A549 (cell line): ENCODE measurements around the gene PRKCE. TPM values are rescaled to one million over a fixed set of nuclear protein-coding genes. Genes with fewer than 3 reads are reported as not detected.

Experiments used
- ATAC-seq, 2 experiments: fragments of 200-7000 bp in 1 of 2; fragments of >200 bp in 1 of 2; cut with Nextera tagmentation in 1 of 2; cut with Tn5 transposase in 1 of 2; 3 replicates each; pipeline versions ENCODE4 v1.8.0 to v1.9.1; 2018 to 2020; ENCODE audit warnings: mild to moderate bottlenecking in 1 of 2, moderate library complexity in 1 of 2
- CTCF ChIA-PET: fragments of 300-600 bp; sonication (Branson Sonifier 250); formaldehyde crosslinking; extraction: SDS; loops from one replicate; lab custom pipeline; 2021; ENCODE audit warnings: antibody characterized with exemption, inconsistent platforms; lab: Yijun Ruan, JAX
- POLR2A ChIA-PET: fragments of 350-600 bp; formaldehyde crosslinking; extraction: SDS; loops from one replicate; lab custom pipeline; 2021; ENCODE audit warnings: antibody characterized with exemption, inconsistent platforms; lab: Yijun Ruan, JAX
- DNase-seq, 2 experiments: peaks; one replicate each; pipeline versions ENCODE4 v3.0.0 to v3.0.0-alpha.2; 2011 to 2016; ENCODE audit warnings: low read depth in 1 of 2, low spot score in 1 of 2
- FAIRE-seq: peaks from 2 replicates; lab custom pipeline; 2011; peaks lifted over from hg19 to GRCh38; lab: Jason Lieb, UNC
- H3K27ac ChIP-seq, 2 experiments: fragments of >200 bp; sonication (Bioruptor Twin); formaldehyde crosslinking; 3 replicates each; pipeline ENCODE4 v1.5.1; 2016 to 2017
- H3K4me1 ChIP-seq: fragments of >200 bp; sonication (Bioruptor Twin); formaldehyde crosslinking; 3 replicates; pipeline ENCODE4 v1.6.1; 2016
- H3K4me2 ChIP-seq: fragments of >200 bp; sonication (Bioruptor Twin); formaldehyde crosslinking; 3 replicates; pipeline ENCODE4 v1.6.1; 2016
- H3K4me3 ChIP-seq: fragments of >200 bp; sonication (Bioruptor Twin); formaldehyde crosslinking; 3 replicates; pipeline ENCODE4 v1.5.1; 2016
- H3K9me3 ChIP-seq: fragments of >200 bp; sonication (Bioruptor Twin); formaldehyde crosslinking; 3 replicates; pipeline ENCODE4 v1.6.1; 2016
- CHD2 ChIP-seq: fragments of 150-350 bp; IDR thresholded peaks from 2 replicates; pipeline ENCODE4 v1.6.1; 2014; ENCODE audit warnings: low read length; ENCODE audit not compliant: partially characterized antibody
- CHD4 ChIP-seq: fragments of 200-600 bp; sonication (generic); IDR thresholded peaks from 2 replicates; pipeline ENCODE4 v1.6.1; 2016; ENCODE audit warnings: antibody characterized with exemption, mild to moderate bottlenecking, borderline replicate concordance
- EHF ChIP-seq: fragments of 250-450 bp; sonication (Bioruptor Pico); IDR thresholded peaks from 2 replicates; pipeline ENCODE4 v1.5.0; 2020; ENCODE audit warnings: mild to moderate bottlenecking
- EHMT2 ChIP-seq: fragments of 200-600 bp; sonication (generic); IDR thresholded peaks from 2 replicates; pipeline ENCODE4 v1.6.1; 2016; ENCODE audit warnings: antibody characterized with exemption, low read depth, mild to moderate bottlenecking, moderate library complexity
- FOSB ChIP-seq: fragments of 250-450 bp; sonication (Bioruptor Pico); IDR thresholded peaks from 2 replicates; pipeline ENCODE4 v1.5.0; 2020; ENCODE audit warnings: mild to moderate bottlenecking, moderate library complexity
- FOXS1 ChIP-seq: fragments of 250-450 bp; sonication (Bioruptor Pico); IDR thresholded peaks from 2 replicates; pipeline ENCODE4 v1.5.0; 2020; ENCODE audit warnings: mild to moderate bottlenecking, moderate library complexity
- GATA3 ChIP-seq: IDR thresholded peaks from 2 replicates; pipeline ENCODE4 v1.6.1; 2012; ENCODE audit warnings: borderline replicate concordance
- HDAC2 ChIP-seq: fragments of 200-600 bp; sonication (generic); IDR thresholded peaks from 2 replicates; pipeline ENCODE4 v1.6.1; 2016
- HOXB13 ChIP-seq: fragments of 250-450 bp; sonication (Bioruptor Pico); IDR thresholded peaks from 2 replicates; pipeline ENCODE4 v1.5.0; 2020; ENCODE audit warnings: low read depth, mild to moderate bottlenecking, moderate library complexity
- JUN ChIP-seq, 2 experiments: fragments of >200 bp; sonication (Bioruptor Twin); formaldehyde crosslinking; IDR thresholded peaks; 2 replicates in 1 of 2; 3 replicates in 1 of 2; pipeline ENCODE4 v1.6.1; 2016 to 2017
- KDM5A ChIP-seq: fragments of 200-600 bp; sonication (generic); IDR thresholded peaks from 2 replicates; pipeline ENCODE4 v1.6.1; 2016; ENCODE audit warnings: antibody characterized with exemption, mild to moderate bottlenecking
- MYC ChIP-seq: IDR thresholded peaks from 2 replicates; pipeline ENCODE4 v1.6.1; 2012; ENCODE audit warnings: mild to moderate bottlenecking, inconsistent platforms, low read length, improper control_type of control experiment, borderline replicate concordance
- POLR2AphosphoS2 ChIP-seq: conservative IDR thresholded peaks from 2 replicates; pipeline ENCODE4 v1.6.1; 2012; ENCODE audit warnings: low read length, improper control_type of control experiment, inconsistent platforms
- RAD21 ChIP-seq, 2 experiments: fragments of >200 bp in 1 of 2; sonication (Bioruptor Twin) in 1 of 2; formaldehyde crosslinking in 1 of 2; IDR thresholded peaks in 1 of 2; conservative IDR thresholded peaks in 1 of 2; 2 replicates in 1 of 2; 3 replicates in 1 of 2; pipeline ENCODE4 v1.6.1; 2012 to 2018; ENCODE audit warnings: inconsistent platforms in 1 of 2
- RARB ChIP-seq: fragments of 250-450 bp; sonication (Bioruptor Pico); IDR thresholded peaks from 2 replicates; pipeline ENCODE4 v1.8.0; 2021; ENCODE audit warnings: mild to moderate bottlenecking, moderate library complexity
- RFX5 ChIP-seq: fragments of 450-650 bp; IDR thresholded peaks from 2 replicates; pipeline ENCODE4 v1.7.1; 2014; ENCODE audit warnings: antibody characterized with exemption, mild to moderate bottlenecking, moderate library complexity
- RNF2 ChIP-seq: fragments of 200-600 bp; sonication (generic); IDR thresholded peaks from 2 replicates; pipeline ENCODE4 v1.6.1; 2016; ENCODE audit warnings: low read depth, mild to moderate bottlenecking, antibody characterized with exemption, moderate library complexity, borderline replicate concordance
- TFCP2L1 ChIP-seq: fragments of 250-450 bp; sonication (Bioruptor Pico); IDR thresholded peaks from 2 replicates; pipeline ENCODE4 v1.5.0; 2021; ENCODE audit warnings: mild to moderate bottlenecking
- ZFP36 ChIP-seq: fragments of 450-650 bp; IDR thresholded peaks from 2 replicates; pipeline ENCODE4 v1.6.1; 2014; ENCODE audit warnings: borderline replicate concordance; ENCODE audit not compliant: partially characterized antibody
- ZSCAN20 ChIP-seq: fragments of 250-450 bp; sonication (Bioruptor Pico); IDR thresholded peaks from 2 replicates; pipeline ENCODE4 v1.8.0; 2022; ENCODE audit warnings: mild to moderate bottlenecking, moderate library complexity
- WGBS: methylation state at CpG from one replicate; pipeline ENCODE4 v1.1.6; 2017; ENCODE audit errors: missing lambda C conversion rate; 5-methylcytosine and 5-hydroxymethylcytosine counted together
- polyA plus RNA-seq, 4 experiments: library from polyadenylated mRNA; depleted of rRNA in 3 of 4; stranded (reverse); fragments of >200 nt; fragmentation: RNase III in 1 of 4; extraction: RNeasy Plus Mini Kit Qiagen cat#74134 plus additional on column Dnase treatment in 1 of 4; gene quantifications; 2 replicates in 3 of 4; 3 replicates in 1 of 4; pipeline ENCODE4 v1.2.3, GENCODE V29; 2011 to 2017
- TF ChIP-seq, protein P1 (sequence below): fragments of 150-350 bp; IDR thresholded peaks from 2 replicates; pipeline ENCODE4 v1.6.1; 2014; ENCODE audit warnings: low read depth, mild to moderate bottlenecking, low read length
- TF ChIP-seq, protein P2 (sequence below): fragments of >200 bp; sonication (Bioruptor Twin); formaldehyde crosslinking; IDR thresholded peaks from 2 replicates; pipeline ENCODE4 v1.6.1; 2016
- TF ChIP-seq, protein P3 (sequence below): fragments of >200 bp; sonication (Bioruptor Twin); formaldehyde crosslinking; IDR thresholded peaks from 3 replicates; pipeline ENCODE4 v1.5.1; 2016
- TF ChIP-seq, protein P4 (sequence below): fragments of 250-450 bp; sonication (Bioruptor Pico); IDR thresholded peaks from 2 replicates; pipeline ENCODE4 v1.5.0; 2021; ENCODE audit warnings: mild to moderate bottlenecking, moderate library complexity, borderline replicate concordance

The PRKCE gene
- polyA plus RNA-seq, 2 of the 4 experiments (the other 2 are of a cell fraction): 11.5 to 12.0 TPM

DNA sequence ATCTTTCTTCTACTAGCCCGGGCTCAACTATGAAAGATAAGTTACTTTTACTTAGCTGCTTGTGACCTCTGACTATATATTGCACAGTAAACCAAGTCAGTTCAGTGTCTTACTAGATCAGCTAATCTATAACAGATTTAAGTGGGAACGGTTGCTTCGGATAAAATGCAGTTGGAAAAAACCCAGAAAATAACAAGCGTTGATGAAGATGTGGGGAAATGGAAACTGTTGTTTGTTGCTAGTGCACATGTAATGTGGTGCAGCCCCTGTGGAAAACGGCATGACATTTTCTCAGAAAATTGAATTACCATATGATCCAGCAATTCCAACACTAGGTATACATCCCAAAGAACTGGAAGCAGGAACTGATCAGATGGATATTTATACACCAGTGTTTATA, 248.5 kb downstream of the PRKCE start:
- POLR2A ChIA-PET: no interaction called here
- Histone ChIP-seq H3K4me1 (no peaks in the 10 kb centered on the region), H3K27ac (no peak overlapping the region), H3K4me3 (no peak overlapping the region), H3K9me3 (no peaks in the 10 kb centered on the region), H3K4me2 (no peak overlapping the region)
- no peak for DNase-seq
- CTCF ChIA-PET: interaction anchor here (0.6 kb wide), 1 partner anchor 95 kb away, joined by 3 read pairs; no protein-coding TSS in a partner anchor
- no peak for ATAC-seq
- no peak for FAIRE-seq
- WGBS: 91% methylated on average over 5 of the region's 5 CpGs
- TF ChIP-seq KDM5A (no peak), RNF2 (no peak), JUN (IDR thresholded peaks at IDR 0.05) (no peak), CHD4 (no peak), MYC (no peak), FOSB (CRISPR knock-in tag) (no peak), HOXB13 (CRISPR knock-in tag) (no peak), RFX5 (no peak), ZFP36 (no peak), EHF (no peak)
- TF ChIP-seq, protein P1, sequence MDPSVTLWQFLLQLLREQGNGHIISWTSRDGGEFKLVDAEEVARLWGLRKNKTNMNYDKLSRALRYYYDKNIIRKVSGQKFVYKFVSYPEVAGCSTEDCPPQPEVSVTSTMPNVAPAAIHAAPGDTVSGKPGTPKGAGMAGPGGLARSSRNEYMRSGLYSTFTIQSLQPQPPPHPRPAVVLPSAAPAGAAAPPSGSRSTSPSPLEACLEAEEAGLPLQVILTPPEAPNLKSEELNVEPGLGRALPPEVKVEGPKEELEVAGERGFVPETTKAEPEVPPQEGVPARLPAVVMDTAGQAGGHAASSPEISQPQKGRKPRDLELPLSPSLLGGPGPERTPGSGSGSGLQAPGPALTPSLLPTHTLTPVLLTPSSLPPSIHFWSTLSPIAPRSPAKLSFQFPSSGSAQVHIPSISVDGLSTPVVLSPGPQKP: no peak
- TF ChIP-seq, protein P2, sequence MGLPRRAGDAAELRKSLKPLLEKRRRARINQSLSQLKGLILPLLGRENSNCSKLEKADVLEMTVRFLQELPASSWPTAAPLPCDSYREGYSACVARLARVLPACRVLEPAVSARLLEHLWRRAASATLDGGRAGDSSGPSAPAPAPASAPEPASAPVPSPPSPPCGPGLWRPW: no peak

DNA sequence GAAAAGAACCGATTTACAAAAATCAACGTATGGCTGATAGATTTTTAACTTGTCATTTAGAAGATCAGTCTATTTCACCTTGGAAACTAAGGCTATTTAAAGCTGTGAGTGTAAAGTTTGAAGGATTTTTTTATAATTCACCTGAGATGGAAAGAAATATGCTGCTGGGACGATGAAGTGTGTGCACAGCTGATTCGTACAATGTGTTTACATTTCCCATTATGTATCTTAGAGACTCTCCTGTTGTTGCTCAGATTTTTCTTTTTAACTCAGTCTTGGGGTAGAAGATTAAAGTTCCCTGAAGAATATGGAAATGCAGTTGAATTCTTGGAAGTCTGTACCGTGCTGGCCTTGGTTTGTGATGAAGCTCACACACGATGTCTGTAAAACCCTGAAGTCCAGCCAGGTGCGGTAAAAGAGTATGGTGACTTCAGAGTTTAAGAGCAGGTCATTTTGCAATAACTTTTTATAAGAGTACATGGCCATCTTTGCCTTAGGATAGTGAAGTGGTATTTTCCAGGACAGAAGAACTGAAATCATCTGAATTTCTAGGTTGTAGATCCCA, 250.1 kb downstream of the PRKCE start:
- WGBS: 91% methylated on average over 7 of the region's 7 CpGs
- CTCF ChIA-PET: interaction anchor here (0.9 to 2.2 kb wide), 2 partner anchors 13 to 34 kb away, joined by 3 to 6 read pairs; no protein-coding TSS in a partner anchor
- no peak for DNase-seq
- Histone ChIP-seq H3K4me2 (no peak overlapping the region), H3K4me1 (no peaks in the 10 kb centered on the region), H3K27ac (no peak overlapping the region), H3K4me3 (no peak overlapping the region), H3K9me3 (no peaks in the 10 kb centered on the region)
- FAIRE-seq: no peak
- POLR2A ChIA-PET: no interaction called here
- no peak for ATAC-seq
- no peak for TF ChIP-seq TFCP2L1 (CRISPR knock-in tag)
- TF ChIP-seq HDAC2: no peak
- TF ChIP-seq KDM5A: no peak
- no peak for TF ChIP-seq RAD21 (conservative IDR thresholded peaks at IDR 0.05 in 1 of 2, IDR thresholded peaks at IDR 0.05 in 1 of 2)
- TF ChIP-seq POLR2AphosphoS2: no peak
- no peak for TF ChIP-seq JUN (IDR thresholded peaks at IDR 0.05)
- TF ChIP-seq CHD2: no peak
- TF ChIP-seq RFX5: no peak
- no peak for TF ChIP-seq RARB (CRISPR knock-in tag)
- no peak for TF ChIP-seq GATA3
- TF ChIP-seq, protein P3, sequence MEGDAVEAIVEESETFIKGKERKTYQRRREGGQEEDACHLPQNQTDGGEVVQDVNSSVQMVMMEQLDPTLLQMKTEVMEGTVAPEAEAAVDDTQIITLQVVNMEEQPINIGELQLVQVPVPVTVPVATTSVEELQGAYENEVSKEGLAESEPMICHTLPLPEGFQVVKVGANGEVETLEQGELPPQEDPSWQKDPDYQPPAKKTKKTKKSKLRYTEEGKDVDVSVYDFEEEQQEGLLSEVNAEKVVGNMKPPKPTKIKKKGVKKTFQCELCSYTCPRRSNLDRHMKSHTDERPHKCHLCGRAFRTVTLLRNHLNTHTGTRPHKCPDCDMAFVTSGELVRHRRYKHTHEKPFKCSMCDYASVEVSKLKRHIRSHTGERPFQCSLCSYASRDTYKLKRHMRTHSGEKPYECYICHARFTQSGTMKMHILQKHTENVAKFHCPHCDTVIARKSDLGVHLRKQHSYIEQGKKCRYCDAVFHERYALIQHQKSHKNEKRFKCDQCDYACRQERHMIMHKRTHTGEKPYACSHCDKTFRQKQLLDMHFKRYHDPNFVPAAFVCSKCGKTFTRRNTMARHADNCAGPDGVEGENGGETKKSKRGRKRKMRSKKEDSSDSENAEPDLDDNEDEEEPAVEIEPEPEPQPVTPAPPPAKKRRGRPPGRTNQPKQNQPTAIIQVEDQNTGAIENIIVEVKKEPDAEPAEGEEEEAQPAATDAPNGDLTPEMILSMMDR: no peak
- no peak for TF ChIP-seq ZSCAN20 (CRISPR knock-in tag)
- TF ChIP-seq FOXS1: no peak
- no peak for TF ChIP-seq EHMT2
- TF ChIP-seq, protein P4, sequence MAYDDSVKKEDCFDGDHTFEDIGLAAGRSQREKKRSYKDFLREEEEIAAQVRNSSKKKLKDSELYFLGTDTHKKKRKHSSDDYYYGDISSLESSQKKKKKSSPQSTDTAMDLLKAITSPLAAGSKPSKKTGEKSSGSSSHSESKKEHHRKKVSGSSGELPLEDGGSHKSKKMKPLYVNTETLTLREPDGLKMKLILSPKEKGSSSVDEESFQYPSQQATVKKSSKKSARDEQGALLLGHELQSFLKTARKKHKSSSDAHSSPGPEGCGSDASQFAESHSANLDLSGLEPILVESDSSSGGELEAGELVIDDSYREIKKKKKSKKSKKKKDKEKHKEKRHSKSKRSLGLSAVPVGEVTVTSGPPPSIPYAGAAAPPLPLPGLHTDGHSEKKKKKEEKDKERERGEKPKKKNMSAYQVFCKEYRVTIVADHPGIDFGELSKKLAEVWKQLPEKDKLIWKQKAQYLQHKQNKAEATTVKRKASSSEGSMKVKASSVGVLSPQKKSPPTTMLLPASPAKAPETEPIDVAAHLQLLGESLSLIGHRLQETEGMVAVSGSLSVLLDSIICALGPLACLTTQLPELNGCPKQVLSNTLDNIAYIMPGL (CRISPR knock-in tag): no peak
- TF ChIP-seq, protein P1: no peak
